ENCODE data around the gene ARPC1B. TPM values are rescaled to one million over a fixed set of nuclear protein-coding genes. Genes with fewer than 3 reads are reported as not detected.

The ARPC1B gene
- total and polyA plus RNA-seq, 2 donors (not counting 1 experiment from before 2014, with no cell fraction given), result 142 to 563 TPM

- H3K36me3 ChIP-seq (replicated peaks in 1 of 2; ENCODE audit: control extremely low read depth in 1 of 2, control insufficient read depth in 1 of 2, extremely low read depth in 1 of 2, insufficient read depth in 2 of 2, low read length in 1 of 2), result peaks cover 0 to 37% of the 10 kb centered on the region in 2 experiments
- Mint-ChIP-seq H3K27me3 (no peaks in the 10 kb centered on the region), H3K27ac (no peak overlapping the region), H3K4me3 (no peak overlapping the region), H3K4me1 (peaks cover 1% of the 10 kb centered on the region), H3K9me3 (ENCODE audit: insufficient read depth) (no peaks in the 10 kb centered on the region)
- no peak for DNase-seq
- no peaks in the 10 kb centered on the region for H3K27me3 ChIP-seq (replicated peaks in 1 of 4; ENCODE audit: control extremely low read depth in 1 of 4, control insufficient read depth in 3 of 4, insufficient read depth in 4 of 4, low read length in 3 of 4)
- H3K9me3 ChIP-seq (ENCODE audit: control extremely low read depth in 1 of 3, control insufficient read depth in 2 of 3, insufficient read depth in 1 of 3, low read length in 2 of 3), result no peaks in the 10 kb centered on the region
- H3K4me3 ChIP-seq (ENCODE audit: control extremely low read depth in 1 of 5, extremely low read depth in 1 of 5, insufficient read depth in 1 of 5, low read depth in 2 of 5, low read length in 4 of 5), result no peak overlapping the region
- no peak overlapping the region for H3K9ac ChIP-seq (ENCODE audit: low read length)
- TF ChIP-seq, protein P1, sequence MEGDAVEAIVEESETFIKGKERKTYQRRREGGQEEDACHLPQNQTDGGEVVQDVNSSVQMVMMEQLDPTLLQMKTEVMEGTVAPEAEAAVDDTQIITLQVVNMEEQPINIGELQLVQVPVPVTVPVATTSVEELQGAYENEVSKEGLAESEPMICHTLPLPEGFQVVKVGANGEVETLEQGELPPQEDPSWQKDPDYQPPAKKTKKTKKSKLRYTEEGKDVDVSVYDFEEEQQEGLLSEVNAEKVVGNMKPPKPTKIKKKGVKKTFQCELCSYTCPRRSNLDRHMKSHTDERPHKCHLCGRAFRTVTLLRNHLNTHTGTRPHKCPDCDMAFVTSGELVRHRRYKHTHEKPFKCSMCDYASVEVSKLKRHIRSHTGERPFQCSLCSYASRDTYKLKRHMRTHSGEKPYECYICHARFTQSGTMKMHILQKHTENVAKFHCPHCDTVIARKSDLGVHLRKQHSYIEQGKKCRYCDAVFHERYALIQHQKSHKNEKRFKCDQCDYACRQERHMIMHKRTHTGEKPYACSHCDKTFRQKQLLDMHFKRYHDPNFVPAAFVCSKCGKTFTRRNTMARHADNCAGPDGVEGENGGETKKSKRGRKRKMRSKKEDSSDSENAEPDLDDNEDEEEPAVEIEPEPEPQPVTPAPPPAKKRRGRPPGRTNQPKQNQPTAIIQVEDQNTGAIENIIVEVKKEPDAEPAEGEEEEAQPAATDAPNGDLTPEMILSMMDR (IDR thresholded peaks at IDR 0.05), result no peak
- no peak for TF ChIP-seq EZH2 (IDR thresholded peaks at IDR 0.05; ENCODE audit: borderline replicate concordance, insufficient read depth, low read depth, low read length, poor library complexity, severe bottlenecking)
- H3K79me2 ChIP-seq (ENCODE audit: control insufficient read depth, insufficient read depth, low read length), result no peaks in the 10 kb centered on the region
- H2AFZ ChIP-seq (ENCODE audit: insufficient read depth, low read depth, low read length, poor library complexity, severe bottlenecking), result no peak overlapping the region
- ChIA-PET POLR2A (no interaction called here), CTCF (interaction anchor here (0.7 to 5.6 kb wide), 7 partner anchors 20 to 72 kb away, joined by 3 to 38 read pairs (median 19); partner anchors contain the start of genes BUD31, CPSF4, PDAP1 and PTCD1)
- no peak overlapping the region for H3K27ac ChIP-seq (ENCODE audit: low read length in 2 of 2)
- H4K20me1 ChIP-seq (ENCODE audit: control insufficient read depth, insufficient read depth, low read length, poor library complexity, severe bottlenecking), result peaks cover 10% of the 10 kb centered on the region
- intact Hi-C loops (cut with micrococcal nuclease), result no loop called here
- no peak overlapping the region for H3K4me2 ChIP-seq (replicated peaks; ENCODE audit: low read depth, low read length, poor library complexity, severe bottlenecking)
- no peak for ATAC-seq (ENCODE audit: low read depth)
- 94% methylated on average over 10 of the region's 11 CpGs for WGBS (ENCODE audit: insufficient coverage)
- H3K4me1 ChIP-seq (ENCODE audit: control insufficient read depth in 2 of 2, insufficient read depth in 2 of 2, low read length in 2 of 2), result no peaks in the 10 kb centered on the region
These were observed 7.9 kb upstream of the ARPC1B start for GRCh38 chr7:99366646-99367045.

DNA sequence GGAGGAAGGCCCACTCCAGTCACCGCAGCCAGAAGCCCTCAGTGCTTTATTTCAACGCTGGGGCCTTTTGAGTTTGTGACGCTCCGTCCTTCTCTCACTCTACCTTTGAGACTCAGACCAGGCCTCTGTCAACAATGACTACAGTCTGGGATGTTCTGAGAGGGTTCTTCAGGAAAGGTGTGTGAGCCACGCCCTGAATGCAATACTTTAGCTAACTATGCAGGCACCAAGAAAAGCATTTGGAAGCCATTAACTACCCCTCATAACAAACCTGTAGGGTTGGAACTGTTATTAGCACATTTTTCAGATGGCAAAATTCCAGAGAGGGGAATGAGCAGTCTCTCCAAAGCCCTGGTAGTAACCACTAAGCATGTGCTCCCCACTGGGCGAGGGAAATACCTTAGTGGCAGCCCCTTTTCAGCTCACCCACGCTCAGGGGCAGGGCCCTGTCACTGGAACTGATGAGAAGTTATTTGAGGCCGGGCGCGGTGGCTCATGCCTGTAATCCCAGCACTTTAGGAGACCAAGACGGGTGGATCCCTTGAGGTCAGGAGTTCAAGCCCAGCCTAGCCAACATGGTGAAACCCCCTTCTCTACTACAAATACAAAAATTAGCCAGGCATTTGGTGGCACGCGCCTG, 5.7 kb upstream of the ARPC1B start:
- no peak overlapping the region for H3K27ac ChIP-seq (ENCODE audit: low read length in 2 of 2)
- no peak for TF ChIP-seq EZH2 (IDR thresholded peaks at IDR 0.05; ENCODE audit: borderline replicate concordance, insufficient read depth, low read depth, low read length, poor library complexity, severe bottlenecking)
- TF ChIP-seq, protein P1 (IDR thresholded peaks at IDR 0.05), result no peak
- no peak overlapping the region for H3K4me3 Mint-ChIP-seq
- no peak overlapping the region for H3K27ac Mint-ChIP-seq
- no peak for DNase-seq
- no peak for ATAC-seq (ENCODE audit: low read depth)
- H3K9me3 Mint-ChIP-seq (ENCODE audit: insufficient read depth), result no peaks in the 10 kb centered on the region
- peaks cover 20% of the 10 kb centered on the region for H4K20me1 ChIP-seq (ENCODE audit: control insufficient read depth, insufficient read depth, low read length, poor library complexity, severe bottlenecking)
- H3K4me1 Mint-ChIP-seq, result peaks cover 4% of the 10 kb centered on the region
- no peak overlapping the region for H3K4me3 ChIP-seq (ENCODE audit: control extremely low read depth in 1 of 5, extremely low read depth in 1 of 5, insufficient read depth in 1 of 5, low read depth in 2 of 5, low read length in 4 of 5)
- peaks cover 3% of the 10 kb centered on the region in 2 donors for H3K4me1 ChIP-seq (ENCODE audit: control insufficient read depth in 2 of 2, insufficient read depth in 2 of 2, low read length in 2 of 2)
- intact Hi-C loops (cut with micrococcal nuclease), result no loop called here
- H3K9me3 ChIP-seq (ENCODE audit: control extremely low read depth in 1 of 3, control insufficient read depth in 2 of 3, insufficient read depth in 1 of 3, low read length in 2 of 3), result no peaks in the 10 kb centered on the region
- no peaks in the 10 kb centered on the region for H3K27me3 ChIP-seq (replicated peaks in 1 of 4; ENCODE audit: control extremely low read depth in 1 of 4, control insufficient read depth in 3 of 4, insufficient read depth in 4 of 4, low read length in 3 of 4)
- H3K36me3 ChIP-seq (replicated peaks in 1 of 2; ENCODE audit: control extremely low read depth in 1 of 2, control insufficient read depth in 1 of 2, extremely low read depth in 1 of 2, insufficient read depth in 2 of 2, low read length in 1 of 2), result peaks cover 0 to 23% of the 10 kb centered on the region in 2 experiments
- POLR2A ChIA-PET, result interaction anchor here (0.7 kb wide), 1 partner anchor 917 kb away, joined by 4 read pairs; no protein-coding TSS in a partner anchor
- H3K4me2 ChIP-seq (replicated peaks; ENCODE audit: low read depth, low read length, poor library complexity, severe bottlenecking), result no peak overlapping the region
- no peaks in the 10 kb centered on the region for H3K27me3 Mint-ChIP-seq
- no peak overlapping the region for H3K9ac ChIP-seq (ENCODE audit: low read length)
- WGBS (ENCODE audit: insufficient coverage), result 98% methylated on average over 8 of the region's 13 CpGs
- H3K79me2 ChIP-seq (ENCODE audit: control insufficient read depth, insufficient read depth, low read length), result peaks cover 11% of the 10 kb centered on the region
- CTCF ChIA-PET, result interaction anchor here (1.5 kb wide), 1 partner anchor 54 kb away, joined by 3 read pairs; no protein-coding TSS in a partner anchor
- no peak overlapping the region for H2AFZ ChIP-seq (ENCODE audit: insufficient read depth, low read depth, low read length, poor library complexity, severe bottlenecking)

Data from B cell (primary cell).